ENCODE measurements around the gene CD82.
"Not testable (repeated sequence)": the region's sequence is repeated elsewhere in the genome, so short reads cannot be mapped to it uniquely, and the experiment has no call there.

DNA sequence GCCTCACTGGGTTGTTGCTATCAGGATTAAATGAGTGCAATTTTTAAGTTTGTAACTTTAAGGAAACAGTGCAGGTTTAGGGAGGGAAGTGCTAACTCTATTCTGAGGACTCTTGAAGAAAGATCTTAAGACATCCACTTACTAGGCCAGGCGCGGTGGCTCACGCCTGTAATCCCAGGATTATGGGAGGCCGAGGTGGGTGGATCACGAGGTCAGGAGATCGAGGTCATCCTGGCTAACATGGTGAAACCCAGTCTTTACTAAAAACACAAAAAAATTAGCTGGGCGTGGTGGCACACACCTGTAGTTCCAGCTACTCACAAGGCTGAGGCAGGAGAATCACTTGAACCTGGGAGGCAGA, 5.5 kb upstream of the CD82 start:
- TF ChIP-seq, protein P1, sequence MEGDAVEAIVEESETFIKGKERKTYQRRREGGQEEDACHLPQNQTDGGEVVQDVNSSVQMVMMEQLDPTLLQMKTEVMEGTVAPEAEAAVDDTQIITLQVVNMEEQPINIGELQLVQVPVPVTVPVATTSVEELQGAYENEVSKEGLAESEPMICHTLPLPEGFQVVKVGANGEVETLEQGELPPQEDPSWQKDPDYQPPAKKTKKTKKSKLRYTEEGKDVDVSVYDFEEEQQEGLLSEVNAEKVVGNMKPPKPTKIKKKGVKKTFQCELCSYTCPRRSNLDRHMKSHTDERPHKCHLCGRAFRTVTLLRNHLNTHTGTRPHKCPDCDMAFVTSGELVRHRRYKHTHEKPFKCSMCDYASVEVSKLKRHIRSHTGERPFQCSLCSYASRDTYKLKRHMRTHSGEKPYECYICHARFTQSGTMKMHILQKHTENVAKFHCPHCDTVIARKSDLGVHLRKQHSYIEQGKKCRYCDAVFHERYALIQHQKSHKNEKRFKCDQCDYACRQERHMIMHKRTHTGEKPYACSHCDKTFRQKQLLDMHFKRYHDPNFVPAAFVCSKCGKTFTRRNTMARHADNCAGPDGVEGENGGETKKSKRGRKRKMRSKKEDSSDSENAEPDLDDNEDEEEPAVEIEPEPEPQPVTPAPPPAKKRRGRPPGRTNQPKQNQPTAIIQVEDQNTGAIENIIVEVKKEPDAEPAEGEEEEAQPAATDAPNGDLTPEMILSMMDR (IDR thresholded peaks at IDR 0.05; ENCODE audit: low read depth, low read length, poor library complexity, severe bottlenecking) = not testable (repeated sequence)
- TF ChIP-seq EZH2phosphoT487 (IDR thresholded peaks at IDR 0.05; ENCODE audit: borderline replicate concordance, low read length) = not testable (repeated sequence)

All from DOHH2 (cell line).